Measurements from ENCODE around the gene ANKRD52. TPM values are rescaled to one million over a fixed set of nuclear protein-coding genes. Genes with fewer than 3 reads are reported as not detected.

Gene ANKRD52
- total and polyA plus RNA-seq, 2 donors from 2014 or later = 8.6 to 46.4 TPM

- H3K4me3 ChIP-seq (ENCODE audit: low read length in 3 of 3) = peak within 1 kb of the TSS; percentile 68 to 85 (median 74)
- FAIRE-seq (peak; percentile 94), DNase-seq (peak; percentile 98 to 100 (median 99))
- H3K36me3 ChIP-seq (ENCODE audit: control insufficient read depth in 2 of 3, insufficient read depth in 3 of 3, low read length in 3 of 3) = peaks cover 0 to 2% (median 0%) of the 10 kb centered on the region in 3 donors
- TF ChIP-seq CTCF (IDR thresholded peaks at IDR 0.05; ENCODE audit: borderline replicate concordance, extremely low read depth, insufficient read depth) = peak; percentile 81
- no peaks in the 10 kb centered on the region for H3K27me3 ChIP-seq (ENCODE audit: control insufficient read depth, insufficient read depth, low read length)
- H3K27ac ChIP-seq (ENCODE audit: low read depth in 2 of 2, low read length in 2 of 2) = peak within 1 kb of the TSS in 1 of 2 donors; percentile 63
- peak within 1 kb of the TSS; percentile 19 to 85 (median 52) for H3K9ac ChIP-seq (ENCODE audit: low read length in 3 of 3)
- intact Hi-C loops (cut with DNase I) = no loop called here
- peaks cover 4 to 17% (median 8%) of the 10 kb centered on the region in 3 donors for H3K4me1 ChIP-seq (ENCODE audit: control insufficient read depth in 2 of 3, insufficient read depth in 2 of 3, low read depth in 1 of 3, low read length in 3 of 3)
- no peaks in the 10 kb centered on the region for H3K9me3 ChIP-seq (ENCODE audit: control insufficient read depth in 2 of 3, insufficient read depth in 1 of 3, low read length in 3 of 3)
Observed at GRCh38 chr12:56224102-56224701, 34.0 kb downstream of the ANKRD52 start, which contains the start of gene NABP2. Gene NABP2, plus strand, starts transcription at chr12:56224342. Its CDS starts 515 bp downstream, at chr12:56224857.

GRCh38 chr12:56223571-56224101 lies 34.5 kb downstream of the ANKRD52 start:
- Histone ChIP-seq H3K9me3 (ENCODE audit: control insufficient read depth in 2 of 3, insufficient read depth in 1 of 3, low read length in 3 of 3) (no peaks in the 10 kb centered on the region), H3K27ac (ENCODE audit: low read depth in 2 of 2, low read length in 2 of 2) (peak overlapping the region in 1 of 2 donors; percentile 63), H3K27me3 (ENCODE audit: control insufficient read depth, insufficient read depth, low read length) (no peaks in the 10 kb centered on the region), H3K4me1 (ENCODE audit: control insufficient read depth in 2 of 3, insufficient read depth in 2 of 3, low read depth in 1 of 3, low read length in 3 of 3) (peaks cover 4 to 17% (median 8%) of the 10 kb centered on the region in 3 donors), H3K36me3 (ENCODE audit: control insufficient read depth in 2 of 3, insufficient read depth in 3 of 3, low read length in 3 of 3) (peaks cover 0 to 2% (median 0%) of the 10 kb centered on the region in 3 donors), H3K9ac (ENCODE audit: low read length in 3 of 3) (peak overlapping the region in 1 of 3 donors; percentile 75), H3K4me3 (ENCODE audit: low read length in 3 of 3) (peak overlapping the region; percentile 48 to 85 (median 54))
- DNase-seq = no peak
- no peak for FAIRE-seq
- intact Hi-C loops (cut with DNase I) = no loop called here
- TF ChIP-seq CTCF (IDR thresholded peaks at IDR 0.05; ENCODE audit: borderline replicate concordance, extremely low read depth, insufficient read depth) = no peak

- Histone ChIP-seq H3K4me3 (ENCODE audit: low read length in 3 of 3) (peak overlapping the region; percentile 70 to 95 (median 82)), H3K36me3 (ENCODE audit: control insufficient read depth in 2 of 3, insufficient read depth in 3 of 3, low read length in 3 of 3) (peaks cover 0 to 2% (median 0%) of the 10 kb centered on the region in 3 donors), H3K27ac (ENCODE audit: low read depth in 2 of 2, low read length in 2 of 2) (peak overlapping the region; percentile 96 to 99), H3K4me1 (ENCODE audit: control insufficient read depth in 2 of 3, insufficient read depth in 2 of 3, low read depth in 1 of 3, low read length in 3 of 3) (peaks cover 4 to 17% (median 8%) of the 10 kb centered on the region in 3 donors), H3K9me3 (ENCODE audit: control insufficient read depth in 2 of 3, insufficient read depth in 1 of 3, low read length in 3 of 3) (no peaks in the 10 kb centered on the region), H3K27me3 (ENCODE audit: control insufficient read depth, insufficient read depth, low read length) (no peaks in the 10 kb centered on the region), H3K9ac (ENCODE audit: low read length in 3 of 3) (peak overlapping the region; percentile 79 to 97 (median 86))
- no peak for DNase-seq
- FAIRE-seq = no peak
- intact Hi-C loops (cut with DNase I) = no loop called here
- TF ChIP-seq CTCF (IDR thresholded peaks at IDR 0.05; ENCODE audit: borderline replicate concordance, extremely low read depth, insufficient read depth) = no peak
Observed at GRCh38 chr12:56222531-56222895, 35.7 kb downstream of the ANKRD52 start.
